NT2/D1 (cell line): Measurements from ENCODE around the gene TTI1.

Source experiments
- DNase-seq: peaks from one replicate; pipeline ENCODE4 v3.0.0-alpha.2; 2011; ENCODE audit warnings: low read depth, low spot score
- H3K27me3 ChIP-seq: 2 replicates; pipeline ENCODE4 v1.6.0; 2011; ENCODE audit warnings: mild to moderate bottlenecking; ENCODE audit not compliant: insufficient read length, insufficient read depth
- H3K36me3 ChIP-seq: 2 replicates; pipeline ENCODE4 v1.6.1; 2011; ENCODE audit warnings: mild to moderate bottlenecking, low read length, mixed read lengths; ENCODE audit not compliant: insufficient read depth, insufficient read length
- H3K4me1 ChIP-seq: 2 replicates; pipeline ENCODE4 v1.5.1; 2011; ENCODE audit not compliant: insufficient read depth, insufficient read length
- H3K4me3 ChIP-seq: 2 replicates; pipeline ENCODE4 v1.5.1; 2011; ENCODE audit warnings: low read depth; ENCODE audit not compliant: insufficient read length
- H3K9ac ChIP-seq: 2 replicates; pipeline ENCODE4 v1.6.0; 2011; ENCODE audit warnings: low read depth; ENCODE audit not compliant: insufficient read length
- H3K9me3 ChIP-seq: 2 replicates; pipeline ENCODE4 v1.5.1; 2011; ENCODE audit warnings: mild to moderate bottlenecking, low read length; ENCODE audit not compliant: insufficient read depth
- SUZ12 ChIP-seq: IDR thresholded peaks from 2 replicates; pipeline ENCODE4 v1.6.1; 2011; ENCODE audit not compliant: insufficient read length, insufficient read depth; ENCODE audit errors: extremely low read depth
- YY1 ChIP-seq: IDR thresholded peaks from 2 replicates; pipeline ENCODE4 v1.6.1; 2011; ENCODE audit not compliant: insufficient read length, insufficient read depth
- ZNF274 ChIP-seq: IDR thresholded peaks from 2 replicates; pipeline ENCODE4 v1.6.1; 2011; ENCODE audit warnings: mild to moderate bottlenecking, low read depth, low read length

The TTI1 gene

GRCh38 chr20:38052870-38053269, 19.6 kb upstream of the TTI1 start:
- no peaks in the 10 kb centered on the region for H3K27me3 ChIP-seq
- H3K4me3 ChIP-seq = no peak overlapping the region
- TF ChIP-seq YY1 (no peak), ZNF274 (no peak), SUZ12 (no peak)
- H3K36me3 ChIP-seq = peaks cover 66% of the 10 kb centered on the region
- peaks cover 6% of the 10 kb centered on the region for H3K4me1 ChIP-seq
- DNase-seq = no peak
- no peaks in the 10 kb centered on the region for H3K9me3 ChIP-seq
- no peak overlapping the region for H3K9ac ChIP-seq

GRCh38 chr20:38050686-38051085, 17.4 kb upstream of the TTI1 start:
- peaks cover 8% of the 10 kb centered on the region for H3K4me1 ChIP-seq
- H3K9ac ChIP-seq = no peak overlapping the region
- H3K36me3 ChIP-seq = peaks cover 59% of the 10 kb centered on the region
- H3K27me3 ChIP-seq = no peaks in the 10 kb centered on the region
- no peak overlapping the region for H3K4me3 ChIP-seq
- no peaks in the 10 kb centered on the region for H3K9me3 ChIP-seq
- no peak for DNase-seq
- TF ChIP-seq SUZ12 = no peak
- TF ChIP-seq ZNF274 = no peak
- no peak for TF ChIP-seq YY1

GRCh38 chr20:38049800-38050199, 16.5 kb upstream of the TTI1 start:
- Histone ChIP-seq H3K27me3 (no peaks in the 10 kb centered on the region), H3K9ac (no peak overlapping the region), H3K9me3 (no peaks in the 10 kb centered on the region), H3K36me3 (peaks cover 62% of the 10 kb centered on the region), H3K4me1 (peaks cover 8% of the 10 kb centered on the region), H3K4me3 (no peak overlapping the region)
- TF ChIP-seq SUZ12 (no peak), YY1 (no peak), ZNF274 (no peak)
- no peak for DNase-seq

GRCh38 chr20:38046572-38046971, 13.3 kb upstream of the TTI1 start:
- H3K4me3 ChIP-seq = no peak overlapping the region
- peaks cover 13% of the 10 kb centered on the region for H3K4me1 ChIP-seq
- H3K9me3 ChIP-seq = no peaks in the 10 kb centered on the region
- no peaks in the 10 kb centered on the region for H3K27me3 ChIP-seq
- no peak for DNase-seq
- peaks cover 66% of the 10 kb centered on the region for H3K36me3 ChIP-seq
- TF ChIP-seq SUZ12 = no peak
- no peak for TF ChIP-seq YY1
- TF ChIP-seq ZNF274 = no peak
- no peak overlapping the region for H3K9ac ChIP-seq

- Histone ChIP-seq H3K4me3 (no peak overlapping the region), H3K27me3 (no peaks in the 10 kb centered on the region), H3K9ac (no peak overlapping the region), H3K36me3 (peaks cover 77% of the 10 kb centered on the region), H3K9me3 (no peaks in the 10 kb centered on the region), H3K4me1 (peaks cover 10% of the 10 kb centered on the region)
- DNase-seq = no peak
- TF ChIP-seq YY1 = no peak
- TF ChIP-seq SUZ12 = no peak
- no peak for TF ChIP-seq ZNF274
These were observed 11.4 kb upstream of the TTI1 start for GRCh38 chr20:38044685-38045084.

- Histone ChIP-seq H3K9me3 (no peaks in the 10 kb centered on the region), H3K27me3 (no peaks in the 10 kb centered on the region), H3K9ac (no peak overlapping the region), H3K36me3 (peaks cover 72% of the 10 kb centered on the region), H3K4me3 (no peak overlapping the region), H3K4me1 (peaks cover 7% of the 10 kb centered on the region)
- no peak for DNase-seq
- no peak for TF ChIP-seq SUZ12
- TF ChIP-seq ZNF274 = no peak
- no peak for TF ChIP-seq YY1
These were observed 10.4 kb upstream of the TTI1 start for GRCh38 chr20:38043512-38044300.

GRCh38 chr20:38040276-38040675, 7.0 kb upstream of the TTI1 start:
- peaks cover 75% of the 10 kb centered on the region for H3K36me3 ChIP-seq
- no peak overlapping the region for H3K4me3 ChIP-seq
- no peaks in the 10 kb centered on the region for H3K9me3 ChIP-seq
- no peaks in the 10 kb centered on the region for H3K27me3 ChIP-seq
- no peak for DNase-seq
- H3K4me1 ChIP-seq = peaks cover 5% of the 10 kb centered on the region
- TF ChIP-seq YY1 (no peak), ZNF274 (no peak), SUZ12 (no peak)
- H3K9ac ChIP-seq = no peak overlapping the region
